Activated T-helper 17 cell treated with anti-CD3 and anti-CD28 coated beads, Interleukin-2, amount 50 U/mL, for 72 hours (primary cell): ENCODE results near the gene DNAH1. TPM values are rescaled to one million over a fixed set of nuclear protein-coding genes. Genes with fewer than 3 reads are reported as not detected.
"Not testable (repeated sequence)": the region's sequence is repeated elsewhere in the genome, so short reads cannot be mapped to it uniquely, and the experiment has no call there.

Source experiments
- ATAC-seq: fragments of 150-1000 bp; cut with Tn5 transposase; replicated peaks from 2 replicates; pipeline ENCODE4 v1.10.0; 2021; ENCODE audit warnings: mild to moderate bottlenecking, moderate library complexity
- H3K27ac Mint-ChIP-seq: one replicate; pipeline ENCODE4 v1.8.0; 2022; ENCODE audit warnings: mixed read lengths
- H3K27me3 Mint-ChIP-seq: one replicate; pipeline ENCODE4 v1.8.0; 2022; ENCODE audit warnings: mixed read lengths
- H3K36me3 Mint-ChIP-seq: one replicate; pipeline ENCODE4 v1.8.0; 2022; ENCODE audit warnings: low read depth, mild to moderate bottlenecking, mixed read lengths
- H3K4me1 Mint-ChIP-seq: one replicate; pipeline ENCODE4 v1.8.0; 2022; ENCODE audit warnings: mixed read lengths
- H3K4me3 Mint-ChIP-seq: one replicate; pipeline ENCODE4 v1.8.0; 2022; ENCODE audit warnings: mild to moderate bottlenecking, mixed read lengths
- H3K9me3 Mint-ChIP-seq: one replicate; pipeline ENCODE4 v1.8.0; 2022; ENCODE audit warnings: mixed read lengths
- total RNA-seq, 2 donors: library from RNA; stranded (reverse); gene quantifications; one replicate each; pipeline ENCODE4 v1.2.3, GENCODE V29; 2022

DNAH1 gene
- 10 to 100 TPM; 17.2 to 26.5 TPM for total RNA-seq

- no peaks in the 10 kb centered on the region for H3K9me3 Mint-ChIP-seq
- no peaks in the 10 kb centered on the region for H3K36me3 Mint-ChIP-seq
- no peak for ATAC-seq
- peak within 1 kb of the TSS; percentile 84 for H3K27ac Mint-ChIP-seq
- H3K27me3 Mint-ChIP-seq = no peaks in the 10 kb centered on the region
- peaks cover 14% of the 10 kb centered on the region for H3K4me1 Mint-ChIP-seq
- peak within 1 kb of the TSS; percentile 63 for H3K4me3 Mint-ChIP-seq
Measured at GRCh38 chr3:52315977-52316764, at the start of gene DNAH1. DNAH1 (plus strand) TSS chr3:52316319; CDS start chr3:52322443, 6,124 bp downstream.

DNA sequence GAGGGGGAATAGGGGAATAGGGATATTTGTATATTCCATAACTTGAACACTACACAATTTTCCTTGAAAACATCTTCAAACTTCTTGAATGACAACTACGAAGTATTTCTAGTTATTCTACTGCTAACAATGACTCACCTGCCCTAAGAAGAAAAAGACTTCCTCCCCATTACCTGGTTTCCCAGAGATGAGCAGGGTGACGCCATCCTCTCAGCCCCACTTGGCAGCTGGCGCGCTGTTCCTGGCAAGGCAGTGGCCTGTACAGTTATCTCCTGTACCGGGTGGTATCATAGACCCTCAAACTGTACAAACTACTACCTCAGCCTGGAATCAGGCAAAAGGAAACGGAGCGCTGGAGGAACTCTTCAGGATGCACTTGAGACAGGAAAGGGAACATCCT lies 48.1 kb upstream of the DNAH1 start:
- Mint-ChIP-seq H3K4me3 (peak overlapping the region; percentile 95), H3K36me3 (peaks cover 100% of the 10 kb centered on the region), H3K27me3 (no peaks in the 10 kb centered on the region), H3K27ac (peak overlapping the region; percentile 87), H3K4me1 (peaks cover 58% of the 10 kb centered on the region), H3K9me3 (no peaks in the 10 kb centered on the region)
- ATAC-seq = peak; percentile 80

DNA sequence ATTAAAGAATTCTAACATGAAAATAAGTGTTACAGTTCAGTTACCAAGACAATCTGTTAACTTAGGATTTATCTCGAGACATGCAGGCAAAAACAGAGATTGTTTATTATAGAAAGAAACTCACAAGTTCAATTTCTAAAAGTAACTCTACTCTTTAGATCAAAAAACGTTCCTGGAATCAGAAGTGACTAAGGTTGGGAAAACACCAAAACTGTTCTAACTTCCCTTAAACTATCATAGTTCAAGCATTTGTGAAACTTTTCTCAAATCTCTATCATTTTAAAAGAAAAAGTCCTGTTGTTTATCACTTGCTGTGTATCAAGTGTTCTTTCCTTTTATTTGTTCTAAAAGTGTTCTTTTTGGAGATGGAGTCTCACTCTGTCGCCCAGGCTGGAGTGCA lies 46.3 kb upstream of the DNAH1 start:
- peak; percentile 39 for ATAC-seq
- Mint-ChIP-seq H3K36me3 (peaks cover 100% of the 10 kb centered on the region), H3K9me3 (no peaks in the 10 kb centered on the region), H3K27me3 (no peaks in the 10 kb centered on the region), H3K4me3 (peak overlapping the region; percentile 95), H3K4me1 (peaks cover 54% of the 10 kb centered on the region), H3K27ac (peak overlapping the region; percentile 87)

GRCh38 chr3:52270252-52270754 lies 45.8 kb upstream of the DNAH1 start:
- peak overlapping the region; percentile 87 for H3K27ac Mint-ChIP-seq
- no peaks in the 10 kb centered on the region for H3K9me3 Mint-ChIP-seq
- H3K27me3 Mint-ChIP-seq = no peaks in the 10 kb centered on the region
- peaks cover 100% of the 10 kb centered on the region for H3K36me3 Mint-ChIP-seq
- H3K4me3 Mint-ChIP-seq = peak overlapping the region; percentile 95
- ATAC-seq = no peak
- peaks cover 54% of the 10 kb centered on the region for H3K4me1 Mint-ChIP-seq

DNA sequence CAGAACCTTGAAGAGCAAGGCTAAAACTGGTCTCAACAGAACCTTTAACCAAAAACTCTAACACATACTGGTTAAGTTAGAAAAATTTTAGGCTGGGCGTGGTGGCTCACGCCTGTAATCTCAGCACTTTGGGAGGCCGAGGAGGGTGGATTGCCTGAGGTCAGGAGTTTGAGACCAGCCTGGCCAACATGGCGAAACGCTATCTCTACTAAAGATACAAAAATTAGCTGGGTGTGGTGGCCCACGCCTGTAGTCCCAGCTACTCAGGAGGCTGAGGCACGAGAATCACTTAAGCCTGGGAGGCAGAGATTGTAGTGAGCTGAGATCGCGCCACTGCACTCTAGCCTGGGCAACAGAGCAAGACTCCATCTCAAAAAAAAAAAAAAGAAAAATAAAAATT lies 43.9 kb upstream of the DNAH1 start:
- not testable (repeated sequence) for H3K9me3 Mint-ChIP-seq, ATAC-seq, H3K27me3 Mint-ChIP-seq
- peaks cover 100% of the 10 kb centered on the region for H3K36me3 Mint-ChIP-seq
- H3K27ac Mint-ChIP-seq = peak overlapping the region; percentile 87
- H3K4me3 Mint-ChIP-seq = peak overlapping the region; percentile 95
- peaks cover 52% of the 10 kb centered on the region for H3K4me1 Mint-ChIP-seq

DNA sequence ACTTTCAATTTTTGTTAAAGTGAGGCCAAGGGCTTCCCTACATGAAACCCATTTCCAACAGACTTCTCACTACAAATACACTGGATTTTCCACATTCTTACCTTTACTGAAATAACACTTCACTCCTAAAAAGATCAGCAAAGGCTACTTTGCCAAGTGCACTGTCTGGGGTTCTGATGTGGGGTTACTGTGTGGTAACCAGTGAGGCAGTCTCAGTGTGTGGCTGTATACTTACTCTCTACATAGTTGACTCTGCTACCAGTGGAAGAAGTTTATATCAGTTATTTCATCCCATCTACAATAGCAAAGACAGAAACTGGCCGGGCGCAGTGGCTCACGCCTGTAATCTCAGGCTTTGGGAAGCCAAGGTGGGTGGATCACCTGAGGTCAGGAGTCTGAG lies 43.3 kb upstream of the DNAH1 start:
- Mint-ChIP-seq H3K4me3 (peak overlapping the region; percentile 95), H3K36me3 (peaks cover 100% of the 10 kb centered on the region)
- no peak for ATAC-seq

GRCh38 chr3:52274781-52275180 lies 41.3 kb upstream of the DNAH1 start:
- Mint-ChIP-seq H3K4me3 (peak overlapping the region; percentile 95), H3K36me3 (peaks cover 98% of the 10 kb centered on the region), H3K27ac (peak overlapping the region; percentile 95), H3K4me1 (peaks cover 38% of the 10 kb centered on the region)
- not testable (repeated sequence) for H3K27me3 Mint-ChIP-seq, ATAC-seq, H3K9me3 Mint-ChIP-seq

More for the DNA sequence above, 43.3 kb upstream of the DNAH1 start:
- Mint-ChIP-seq H3K27me3 (no peaks in the 10 kb centered on the region), H3K27ac (peak overlapping the region; percentile 95), H3K9me3 (no peaks in the 10 kb centered on the region), H3K4me1 (peaks cover 45% of the 10 kb centered on the region)

GRCh38 chr3:52277071-52277964 lies 38.8 kb upstream of the DNAH1 start:
- peaks cover 34% of the 10 kb centered on the region for H3K4me1 Mint-ChIP-seq
- H3K9me3 Mint-ChIP-seq = no peaks in the 10 kb centered on the region
- H3K36me3 Mint-ChIP-seq = peaks cover 98% of the 10 kb centered on the region
- ATAC-seq = peak; percentile 51
- peak overlapping the region; percentile 95 for H3K27ac Mint-ChIP-seq
- peak overlapping the region; percentile 95 for H3K4me3 Mint-ChIP-seq
- no peaks in the 10 kb centered on the region for H3K27me3 Mint-ChIP-seq

GRCh38 chr3:52277972-52278509 lies 38.1 kb upstream of the DNAH1 start:
- H3K4me3 Mint-ChIP-seq = peak overlapping the region; percentile 95
- H3K9me3 Mint-ChIP-seq = no peaks in the 10 kb centered on the region
- H3K27ac Mint-ChIP-seq = peak overlapping the region; percentile 95
- no peaks in the 10 kb centered on the region for H3K27me3 Mint-ChIP-seq
- peak; percentile 55 for ATAC-seq
- peaks cover 94% of the 10 kb centered on the region for H3K36me3 Mint-ChIP-seq
- peaks cover 29% of the 10 kb centered on the region for H3K4me1 Mint-ChIP-seq

DNA sequence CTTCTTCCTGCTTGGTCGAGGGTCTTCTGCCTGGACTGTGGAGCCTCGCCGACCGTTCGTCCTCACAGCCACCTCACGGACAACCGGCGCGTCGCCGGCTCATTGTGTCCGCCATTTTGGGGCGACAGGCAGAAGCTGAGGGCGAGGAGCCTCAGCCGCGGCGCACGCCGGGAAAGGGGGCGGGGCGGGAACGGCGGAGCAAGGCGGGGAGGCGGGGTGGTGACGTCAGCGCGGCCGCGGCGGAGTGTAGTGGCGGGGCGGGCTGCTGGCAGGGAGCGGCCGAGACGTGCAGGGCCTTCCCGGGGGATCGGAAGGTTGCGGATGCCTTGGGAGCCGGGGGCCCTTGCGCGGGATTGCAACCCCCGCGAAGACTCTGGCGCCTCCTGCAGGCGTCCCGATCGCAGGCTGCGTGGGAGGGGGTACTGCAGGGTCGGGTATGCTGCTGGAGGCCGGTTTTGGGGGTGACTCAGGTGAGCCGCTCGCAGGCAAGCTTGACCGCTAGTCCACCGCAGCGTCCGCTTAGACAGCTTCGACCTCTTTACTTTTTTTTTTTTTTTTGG lies 37.5 kb upstream of the DNAH1 start, which contains the start of gene WDR82:
Gene WDR82, minus strand, starts transcription at position 140 of the 560 bp plus-strand sequence. CDS start 288 bp downstream, outside the sequence.
- Mint-ChIP-seq H3K27me3 (no peaks in the 10 kb centered on the region), H3K4me3 (peak within 1 kb of the TSS; percentile 95), H3K27ac (peak within 1 kb of the TSS; percentile 95), H3K4me1 (peaks cover 25% of the 10 kb centered on the region), H3K9me3 (no peaks in the 10 kb centered on the region), H3K36me3 (peaks cover 89% of the 10 kb centered on the region)
- peak; percentile 77 for ATAC-seq

DNA sequence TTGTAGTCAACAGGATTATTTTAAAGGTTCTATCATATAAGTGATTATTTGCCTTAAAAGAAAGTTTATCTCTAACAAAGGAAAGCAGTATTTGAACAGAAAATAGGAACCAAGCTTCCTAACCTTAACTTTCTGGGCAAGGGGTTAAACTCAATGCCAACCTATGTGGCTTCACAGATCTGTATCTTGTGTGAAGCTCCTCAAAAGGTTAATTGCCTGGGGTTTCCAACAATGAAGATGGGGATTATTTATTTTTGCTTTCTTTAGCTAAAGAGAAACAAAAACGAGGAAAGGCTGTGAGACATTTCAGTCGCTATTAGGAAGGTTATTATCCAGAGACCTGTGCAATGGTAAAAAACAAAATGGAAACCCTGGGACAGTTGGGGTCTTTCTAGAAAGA lies 36.5 kb upstream of the DNAH1 start:
- no peaks in the 10 kb centered on the region for H3K9me3 Mint-ChIP-seq
- peaks cover 87% of the 10 kb centered on the region for H3K36me3 Mint-ChIP-seq
- H3K4me3 Mint-ChIP-seq = peak overlapping the region; percentile 95
- no peak for ATAC-seq
- H3K27ac Mint-ChIP-seq = peak overlapping the region; percentile 95
- H3K27me3 Mint-ChIP-seq = no peaks in the 10 kb centered on the region
- H3K4me1 Mint-ChIP-seq = peaks cover 17% of the 10 kb centered on the region

GRCh38 chr3:52280050-52280461 lies 36.1 kb upstream of the DNAH1 start:
- peak overlapping the region; percentile 95 for H3K27ac Mint-ChIP-seq
- H3K27me3 Mint-ChIP-seq = no peaks in the 10 kb centered on the region
- ATAC-seq = no peak
- H3K4me3 Mint-ChIP-seq = peak overlapping the region; percentile 95
- no peaks in the 10 kb centered on the region for H3K9me3 Mint-ChIP-seq
- peaks cover 83% of the 10 kb centered on the region for H3K36me3 Mint-ChIP-seq
- H3K4me1 Mint-ChIP-seq = peaks cover 16% of the 10 kb centered on the region

DNA sequence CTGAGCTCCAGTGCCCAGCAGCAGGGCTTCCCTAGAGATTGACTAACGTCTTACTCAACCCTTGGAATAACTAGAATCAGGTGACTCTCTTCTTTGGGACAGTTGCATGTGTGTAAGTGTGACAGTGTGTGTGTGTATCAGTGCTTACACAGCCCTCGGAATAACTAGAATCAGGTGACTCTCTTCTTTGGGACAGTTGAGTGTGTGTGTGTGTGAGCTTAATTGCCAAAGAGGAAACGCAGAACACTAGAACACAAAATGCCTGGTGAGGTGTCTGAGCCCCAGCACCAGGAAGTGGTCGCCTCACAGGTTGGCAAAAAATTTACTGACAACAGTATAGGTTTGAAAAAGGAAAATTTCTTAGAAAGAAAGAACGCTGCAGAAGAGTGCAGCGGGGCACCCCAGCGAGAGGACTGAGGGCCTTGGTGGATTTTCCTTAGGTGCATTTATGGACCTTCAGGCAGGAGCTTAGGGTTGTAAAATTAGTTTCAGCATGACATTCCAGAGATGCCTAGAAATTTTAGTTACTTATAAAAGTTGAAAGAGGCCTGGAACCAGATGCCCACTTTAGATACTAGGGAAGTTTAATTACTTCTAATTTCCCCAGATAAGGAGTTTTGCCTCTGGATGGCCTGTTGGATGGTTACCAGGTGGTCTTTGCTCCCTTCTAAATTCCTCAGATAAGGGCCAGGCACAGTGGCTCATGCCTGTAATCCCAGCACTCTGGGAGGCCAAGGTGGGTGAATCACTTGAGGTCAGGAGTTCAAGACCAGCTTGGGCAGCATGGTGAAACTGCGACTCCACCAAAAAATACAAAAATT lies 33.9 kb upstream of the DNAH1 start:
- H3K9me3 Mint-ChIP-seq = no peaks in the 10 kb centered on the region
- no peak for ATAC-seq
- H3K4me1 Mint-ChIP-seq = peaks cover 15% of the 10 kb centered on the region

More for the DNA sequence above, 33.9 kb upstream of the DNAH1 start:
- Mint-ChIP-seq H3K27ac (peak overlapping the region; percentile 17), H3K27me3 (no peaks in the 10 kb centered on the region), H3K4me3 (peak overlapping the region; percentile 95), H3K36me3 (peaks cover 67% of the 10 kb centered on the region)
